Fibroblast of skin of right biceps (primary cell): ENCODE data around the gene BAIAP2L1.

Experiments used
- DNase-seq: peaks from one replicate; pipeline ENCODE4 v3.0.0-alpha.2; 2013

Gene BAIAP2L1

GRCh38 chr7:98289333-98289875 lies 111.5 kb downstream of the BAIAP2L1 start:
- no peak for DNase-seq

- no peak for DNase-seq
Measured at GRCh38 chr7:98288064-98288823, 112.6 kb downstream of the BAIAP2L1 start.

GRCh38 chr7:98287486-98287959 lies 113.4 kb downstream of the BAIAP2L1 start:
- no peak for DNase-seq

- DNase-seq = no peak
Measured at GRCh38 chr7:98286701-98287485, 114.0 kb downstream of the BAIAP2L1 start.

- DNase-seq = peak; percentile 53
Measured at GRCh38 chr7:98286093-98286539, 114.8 kb downstream of the BAIAP2L1 start.

GRCh38 chr7:98285157-98286092 lies 115.5 kb downstream of the BAIAP2L1 start:
- DNase-seq = no peak

- peak; percentile 52 for DNase-seq
Measured at GRCh38 chr7:98284335-98285036, 116.4 kb downstream of the BAIAP2L1 start.

GRCh38 chr7:98283887-98284222 lies 117.0 kb downstream of the BAIAP2L1 start:
- DNase-seq = no peak

GRCh38 chr7:98283127-98283886 lies 117.6 kb downstream of the BAIAP2L1 start:
- DNase-seq = peak; percentile 28

- DNase-seq = no peak
Measured at GRCh38 chr7:98282703-98283102, 118.2 kb downstream of the BAIAP2L1 start.

GRCh38 chr7:98281757-98282606 lies 118.9 kb downstream of the BAIAP2L1 start:
- DNase-seq = no peak

- DNase-seq = peak; percentile 90
Measured at GRCh38 chr7:98280791-98281756, 119.8 kb downstream of the BAIAP2L1 start, which contains the start of gene BRI3. BRI3 (plus strand) TSS chr7:98281686; CDS start chr7:98281796, 110 bp downstream.

- no peak for DNase-seq
Measured at GRCh38 chr7:98280296-98280695, 120.6 kb downstream of the BAIAP2L1 start.

GRCh38 chr7:98278936-98279335 lies 122.0 kb downstream of the BAIAP2L1 start:
- no peak for DNase-seq

- DNase-seq = no peak
Measured at GRCh38 chr7:98278408-98278807, 122.5 kb downstream of the BAIAP2L1 start.

GRCh38 chr7:98276241-98276761 lies 124.6 kb downstream of the BAIAP2L1 start:
- no peak for DNase-seq

- DNase-seq = no peak
Measured at GRCh38 chr7:98267303-98267702, 133.6 kb downstream of the BAIAP2L1 start.

- DNase-seq = no peak
Measured at GRCh38 chr7:98266840-98267239, 134.1 kb downstream of the BAIAP2L1 start.
